Lung (tissue), 12 donors: Measurements from ENCODE around the gene SLC51B. TPM values are rescaled to one million over a fixed set of nuclear protein-coding genes. Genes with fewer than 3 reads are reported as not detected.
"Not testable (repeated sequence)": the region's sequence is repeated elsewhere in the genome, so short reads cannot be mapped to it uniquely, and the experiment has no call there.

Experiments used
- ATAC-seq: fragments of 200-7000 bp; cut with Tn5 transposase; one replicate; pipeline ENCODE4 v1.9.1; 2020; ENCODE audit warnings: moderate number of reproducible peaks; ENCODE audit not compliant: insufficient read depth, low FRiP score
- DNase-seq, 3 donors: peaks; one replicate each; pipeline ENCODE4 v3.0.0-alpha.2; 2013 to 2017
- H3K27ac ChIP-seq, 2 donors: one replicate each; pipeline ENCODE4 v1.5.1; 2013; ENCODE audit warnings: mild to moderate bottlenecking in 2 of 2, moderate library complexity in 2 of 2, control low read depth in 1 of 2, inconsistent platforms in 1 of 2, low read depth in 1 of 2, low read length in 1 of 2
- H3K27me3 ChIP-seq, 3 donors: one replicate each; pipeline ENCODE4 v1.5.1; 2013; ENCODE audit warnings: low read length in 2 of 3; ENCODE audit not compliant: control insufficient read depth in 3 of 3, insufficient read depth in 3 of 3
- H3K36me3 ChIP-seq, 4 donors: one replicate each; pipeline ENCODE4 v1.5.1; 2013; ENCODE audit warnings: low read length in 4 of 4, mild to moderate bottlenecking in 1 of 4, moderate library complexity in 1 of 4; ENCODE audit not compliant: control insufficient read depth in 4 of 4, insufficient read depth in 4 of 4
- H3K4me1 ChIP-seq, 5 donors: one replicate each; pipeline ENCODE4 v1.5.1; 2013; ENCODE audit warnings: low read length in 5 of 5, mild to moderate bottlenecking in 2 of 5, moderate library complexity in 1 of 5; ENCODE audit not compliant: control insufficient read depth in 5 of 5, insufficient read depth in 5 of 5
- H3K4me3 ChIP-seq: one replicate; pipeline ENCODE4 v1.5.1; 2013; ENCODE audit warnings: mild to moderate bottlenecking, control low read depth, moderate library complexity
- H3K9ac ChIP-seq, 2 donors: one replicate each; pipeline ENCODE4 v1.5.1; 2013; ENCODE audit warnings: low read length in 2 of 2, control low read depth in 1 of 2; ENCODE audit not compliant: insufficient read depth in 1 of 2
- H3K9me3 ChIP-seq, 4 donors: one replicate each; pipeline ENCODE4 v1.5.1; 2013; ENCODE audit warnings: low read length in 3 of 4, mild to moderate bottlenecking in 1 of 4, moderate library complexity in 1 of 4; ENCODE audit not compliant: control insufficient read depth in 4 of 4, insufficient read depth in 3 of 4
- CTCF ChIP-seq: IDR thresholded peaks from 2 replicates; pipeline ENCODE4 v1.5.1; 2012; ENCODE audit warnings: mild to moderate bottlenecking; ENCODE audit errors: control extremely low read depth, extremely low read depth
- WGBS, 2 donors: extraction: QIAGEN DNeasy Blood & Tissue Kit; methylation state at CpG; one replicate each; pipeline ENCODE4 v1.1.7; 2013; 5-methylcytosine and 5-hydroxymethylcytosine counted together
- polyA plus RNA-seq, 2 donors: library from polyadenylated mRNA; stranded (reverse); fragments of 200-250 nt; gene quantifications; one replicate each; pipeline ENCODE4 v1.2.1, GENCODE V29; 2013
- total RNA-seq, 2 donors: library from RNA; depleted of rRNA in 1 of 2; stranded (reverse); fragments of >200 nt in 1 of 2; gene quantifications; one replicate each; pipeline ENCODE4 v1.2.1, GENCODE V29; 2014 to 2021
- donor health status: control.
- donor health status: control.
- donor health status: Bipolar disorder and iron deficiency.
- donor health status: healthy.
- donor health status: DM: yes; HTN: yes; CAD: no.

The SLC51B gene
- total and polyA plus RNA-seq, 4 donors: 0.85 to 7.3 (median 2.0) TPM

DNA sequence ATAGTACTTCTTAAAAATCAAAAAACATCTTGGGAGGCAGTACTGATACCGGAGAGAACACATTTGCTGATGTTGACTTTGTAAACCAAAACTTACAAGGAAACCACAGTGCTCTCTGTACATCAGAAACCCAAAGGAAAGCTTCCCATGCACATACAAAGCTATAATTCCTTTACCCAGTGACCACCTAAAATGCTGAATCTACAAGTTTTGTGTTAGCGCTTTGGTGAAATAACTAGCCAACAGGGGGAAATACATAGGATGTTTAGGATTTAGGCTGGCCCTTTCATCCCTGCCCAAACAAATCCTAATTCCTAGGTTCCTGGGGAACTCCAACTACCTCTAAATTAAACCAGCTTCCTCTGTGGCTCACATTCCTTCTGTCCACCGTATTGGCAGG is 40.2 kb upstream of the SLC51B start:
- H3K9me3 ChIP-seq: no peaks in the 10 kb centered on the region
- H3K9ac ChIP-seq: no peak overlapping the region
- WGBS, 2 donors: 87% methylated on average over 3 of the region's 3 CpGs
- H3K4me1 ChIP-seq: no peaks in the 10 kb centered on the region
- H3K36me3 ChIP-seq: peaks cover 2 to 19% (median 12%) of the 10 kb centered on the region in 4 donors
- H3K27me3 ChIP-seq: no peaks in the 10 kb centered on the region
- ATAC-seq (no peak), DNase-seq (no peak)
- no peak overlapping the region for H3K4me3 ChIP-seq
- H3K27ac ChIP-seq: no peak overlapping the region
- no peak for TF ChIP-seq CTCF

DNA sequence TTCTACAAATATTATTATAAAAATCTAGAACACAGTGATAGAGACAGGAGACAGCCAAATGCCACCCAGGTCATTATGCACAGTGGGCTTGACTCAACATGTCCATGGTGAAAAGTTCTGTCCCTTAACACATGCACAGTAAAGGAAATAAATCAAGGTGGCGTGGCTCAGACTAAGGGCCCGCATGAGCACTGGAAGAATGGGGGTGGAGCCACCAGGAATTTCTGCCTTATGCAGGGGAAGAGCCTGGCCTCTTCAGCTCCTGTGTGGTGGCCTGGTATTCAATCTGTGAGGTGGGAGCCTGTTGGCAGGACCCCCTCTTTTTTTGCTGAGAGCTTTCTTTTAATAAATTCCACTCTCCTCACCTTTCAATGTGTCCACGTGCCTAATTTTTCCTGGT is 38.3 kb upstream of the SLC51B start:
- 86 to 93% methylated on average over 3 of the region's 3 CpGs for WGBS, 2 donors
- ATAC-seq (no peak), DNase-seq (no peak)
- Histone ChIP-seq H3K36me3 (peaks cover 2 to 24% (median 18%) of the 10 kb centered on the region in 4 donors), H3K9me3 (no peaks in the 10 kb centered on the region), H3K27me3 (no peaks in the 10 kb centered on the region), H3K4me3 (no peak overlapping the region), H3K4me1 (no peaks in the 10 kb centered on the region), H3K9ac (no peak overlapping the region), H3K27ac (no peak overlapping the region)
- TF ChIP-seq CTCF: no peak

DNA sequence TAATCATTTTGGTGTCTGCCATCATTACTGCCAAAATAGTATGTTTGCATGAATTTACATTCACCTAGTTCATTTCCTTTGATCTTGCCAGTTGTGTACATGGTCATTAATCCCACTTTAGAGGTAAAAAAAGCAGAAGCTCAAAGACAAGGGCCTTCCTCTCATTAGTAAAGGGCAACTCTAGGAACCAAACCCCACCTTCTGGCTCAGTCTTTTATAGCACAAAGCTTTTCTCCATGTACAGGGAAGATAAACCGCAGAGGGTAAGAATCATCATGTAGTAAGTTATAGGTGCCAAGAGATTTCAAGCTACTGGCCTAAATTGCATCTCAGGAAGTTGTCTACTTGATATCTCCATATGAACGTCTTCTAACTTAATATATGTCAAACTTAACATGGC is 36.2 kb upstream of the SLC51B start:
- H3K27ac ChIP-seq: no peak overlapping the region
- peaks cover 5 to 36% (median 23%) of the 10 kb centered on the region in 4 donors for H3K36me3 ChIP-seq
- DNase-seq (no peak), ATAC-seq (no peak)
- H3K9ac ChIP-seq: no peak overlapping the region
- no peak overlapping the region for H3K4me3 ChIP-seq
- H3K4me1 ChIP-seq: no peaks in the 10 kb centered on the region
- no peaks in the 10 kb centered on the region for H3K27me3 ChIP-seq
- no peak for TF ChIP-seq CTCF
- 64% methylated on average over 2 of the region's 2 CpGs for WGBS, 2 donors
- H3K9me3 ChIP-seq: peaks cover 0 to 6% (median 2%) of the 10 kb centered on the region in 4 donors

DNA sequence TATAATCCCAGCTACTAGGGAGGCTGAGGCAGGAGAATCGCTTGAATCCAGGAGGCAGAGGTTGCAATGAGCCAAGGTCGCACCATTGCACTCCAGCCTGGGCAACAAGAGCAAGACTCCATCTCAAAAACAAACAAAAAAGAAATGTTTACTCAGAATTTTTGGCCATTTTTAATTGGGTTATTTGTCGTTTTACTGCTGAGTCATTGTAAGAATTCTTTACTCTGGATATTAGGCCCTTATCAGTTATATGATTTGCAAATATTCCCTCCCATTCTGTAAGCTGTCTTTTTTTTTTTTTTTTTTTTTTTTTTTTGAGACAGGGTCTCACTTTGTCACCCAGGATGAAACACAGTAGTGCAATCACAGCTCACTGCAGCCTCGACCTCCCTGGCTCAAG is 34.0 kb upstream of the SLC51B start:
- not testable (repeated sequence) for DNase-seq, H3K9ac ChIP-seq, H3K4me1 ChIP-seq, H3K4me3 ChIP-seq, H3K27me3 ChIP-seq, H3K9me3 ChIP-seq, H3K27ac ChIP-seq, ATAC-seq
- WGBS, 2 donors: 79 to 90% methylated on average over 4 of the region's 4 CpGs
- H3K36me3 ChIP-seq: peaks cover 9 to 48% (median 28%) of the 10 kb centered on the region in 4 donors
